NCI-H2081 treated with DMSO at 0.1 percent for 48 hours (cell line): Measurements from ENCODE around the gene COX6A1.

Experiments
- DNase-seq: peaks from one replicate; lab custom pipeline; 2025; lab: John Stamatoyannopoulos, UW

Gene COX6A1

DNA sequence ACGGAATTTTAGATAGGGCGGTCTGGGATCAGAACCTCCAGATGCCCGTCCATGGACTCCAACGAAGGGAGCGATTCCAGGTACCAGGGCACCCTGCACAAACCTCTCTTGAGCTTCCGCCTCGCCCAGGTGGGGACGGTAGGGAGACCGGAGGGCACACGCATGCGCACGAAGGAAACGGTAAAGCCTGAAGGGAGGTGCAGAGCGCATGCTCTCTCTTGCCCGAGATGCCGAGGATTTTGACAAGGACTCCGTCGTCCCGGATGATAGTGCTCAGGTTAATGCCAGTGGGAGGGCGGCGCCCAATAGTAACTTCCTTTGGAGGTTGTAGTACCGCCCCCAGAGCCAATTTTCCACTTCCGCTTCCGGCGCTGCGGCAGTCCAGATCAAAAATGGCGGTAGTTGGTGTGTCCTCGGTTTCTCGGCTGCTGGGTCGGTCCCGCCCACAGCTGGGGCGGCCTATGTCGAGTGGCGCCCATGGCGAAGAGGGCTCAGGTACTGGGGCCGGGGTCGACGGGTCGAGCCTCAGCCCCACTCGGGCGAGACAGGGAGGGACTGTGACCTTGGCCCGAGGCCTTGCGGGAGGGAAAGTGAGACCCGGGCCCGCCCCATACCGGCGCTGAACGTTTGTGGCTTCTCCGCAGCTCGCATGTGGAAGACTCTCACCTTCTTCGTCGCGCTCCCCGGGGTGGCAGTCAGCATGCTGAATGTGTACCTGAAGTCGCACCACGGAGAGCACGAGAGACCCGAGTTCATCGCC lies at the start of gene COX6A1:
Gene COX6A1, plus strand, starts transcription at position 379 of the 760 bp plus-strand sequence. Its CDS starts 14 bp downstream, at position 393.
- peak; percentile 98 for DNase-seq

DNA sequence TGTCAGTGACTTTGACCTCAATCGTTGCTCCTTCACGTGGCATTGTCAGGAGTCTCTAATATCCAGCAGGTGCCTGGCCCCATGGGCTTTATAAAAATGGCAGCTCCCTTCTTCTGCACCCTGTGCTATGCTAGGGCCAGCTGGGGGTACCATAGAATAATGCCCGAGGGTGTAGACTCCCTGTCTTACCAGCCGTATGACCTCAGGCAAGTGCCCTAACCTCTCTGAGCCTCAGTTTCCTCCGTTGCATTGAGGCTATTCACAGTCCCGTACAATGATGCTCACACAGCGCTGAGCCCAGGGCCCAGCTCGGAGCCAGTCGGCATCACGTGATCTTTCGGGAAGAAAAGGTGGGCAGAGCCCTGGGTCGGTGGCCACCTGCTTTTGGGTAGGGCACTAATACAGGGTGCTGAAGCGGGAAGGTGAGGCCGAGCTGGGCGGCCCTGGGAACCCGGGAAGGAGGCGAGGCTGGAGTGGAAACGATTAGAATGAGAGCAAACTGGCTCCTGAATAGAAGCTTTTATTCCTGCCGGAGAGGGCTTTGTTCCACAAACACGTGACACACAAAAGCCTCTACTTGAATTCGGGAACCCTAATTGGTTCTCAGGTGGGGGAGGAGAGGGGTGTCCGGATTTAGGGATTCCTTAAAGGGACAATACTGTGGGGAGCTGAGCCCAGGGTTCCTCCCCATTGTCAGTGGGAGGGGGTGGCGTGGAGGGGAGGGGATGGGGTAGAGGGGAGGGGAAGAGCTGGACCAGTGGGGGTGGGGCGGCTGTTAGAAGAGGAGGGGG lies 49.0 kb upstream of the COX6A1 start:
- no peak for DNase-seq

DNA sequence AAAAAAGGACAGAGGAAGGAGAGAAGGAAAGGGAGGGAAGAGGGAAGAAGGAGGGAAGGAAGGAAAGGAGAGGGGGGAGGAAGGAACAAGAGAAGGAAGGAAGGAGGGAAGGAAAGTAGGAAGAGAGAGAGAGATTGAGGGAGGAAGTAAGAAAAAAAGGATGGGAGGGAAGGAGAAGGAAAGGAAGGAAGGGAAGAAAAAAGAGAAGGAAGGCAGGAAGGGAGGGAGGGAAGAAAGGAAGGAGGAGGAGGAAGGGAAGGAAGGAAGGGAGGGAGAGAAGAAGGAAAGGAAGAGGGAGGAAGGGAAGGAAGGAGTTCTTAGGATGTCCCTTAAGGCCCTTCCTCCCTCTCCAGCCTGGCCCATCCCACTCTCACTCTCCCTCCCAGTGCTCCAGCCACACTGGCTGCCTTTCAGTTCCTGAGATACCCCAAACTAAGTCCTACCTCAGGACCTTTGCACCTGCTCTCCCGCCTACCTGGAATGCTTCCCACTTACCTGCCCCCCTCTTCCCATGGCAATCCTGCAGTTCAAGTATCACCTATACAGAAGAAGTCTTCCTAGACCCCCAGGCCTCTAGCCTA lies 47.3 kb upstream of the COX6A1 start:
- DNase-seq: no peak

DNA sequence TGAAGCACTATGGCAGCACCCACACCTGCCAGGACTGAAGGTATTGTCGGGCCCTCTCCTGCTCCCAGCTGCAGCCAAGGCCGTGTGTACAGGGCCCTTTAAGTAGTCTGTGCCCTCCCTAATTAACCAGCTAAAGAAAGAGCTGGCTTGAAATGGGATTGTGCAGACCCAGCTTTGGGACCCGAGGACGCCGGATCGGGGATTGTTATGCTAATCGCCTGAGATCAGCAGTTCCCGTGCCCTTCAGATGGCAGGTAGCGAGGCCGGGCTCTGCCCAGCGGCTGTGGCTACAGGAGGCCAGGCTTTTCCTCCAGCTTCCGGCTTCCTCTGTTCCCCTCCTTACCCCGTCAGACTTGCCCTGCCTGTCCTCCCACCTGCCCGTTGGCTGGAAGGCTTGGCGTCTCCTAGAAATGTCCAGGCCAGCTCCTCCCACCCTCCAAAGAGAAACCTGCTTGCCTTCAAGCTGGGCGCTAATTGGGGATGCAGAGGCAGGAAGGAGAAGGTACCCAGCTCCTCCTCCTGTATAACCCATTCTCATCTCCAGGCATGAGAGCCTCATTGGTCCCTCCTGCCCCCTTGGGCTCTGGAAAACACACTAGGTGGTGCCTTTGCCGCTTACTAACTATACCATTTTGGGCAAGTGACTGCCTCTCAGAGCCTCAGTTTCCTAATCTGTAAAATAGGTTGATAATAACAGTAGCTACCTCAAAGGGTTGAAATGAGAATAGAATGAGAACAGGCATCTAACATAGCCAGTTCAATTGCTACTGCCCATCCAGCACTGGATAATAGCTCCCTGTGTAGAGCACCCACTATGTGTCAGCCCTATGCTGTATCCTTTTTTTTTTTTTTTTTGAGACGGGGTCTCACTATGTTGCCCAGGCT lies 43.2 kb upstream of the COX6A1 start:
- no peak for DNase-seq

DNA sequence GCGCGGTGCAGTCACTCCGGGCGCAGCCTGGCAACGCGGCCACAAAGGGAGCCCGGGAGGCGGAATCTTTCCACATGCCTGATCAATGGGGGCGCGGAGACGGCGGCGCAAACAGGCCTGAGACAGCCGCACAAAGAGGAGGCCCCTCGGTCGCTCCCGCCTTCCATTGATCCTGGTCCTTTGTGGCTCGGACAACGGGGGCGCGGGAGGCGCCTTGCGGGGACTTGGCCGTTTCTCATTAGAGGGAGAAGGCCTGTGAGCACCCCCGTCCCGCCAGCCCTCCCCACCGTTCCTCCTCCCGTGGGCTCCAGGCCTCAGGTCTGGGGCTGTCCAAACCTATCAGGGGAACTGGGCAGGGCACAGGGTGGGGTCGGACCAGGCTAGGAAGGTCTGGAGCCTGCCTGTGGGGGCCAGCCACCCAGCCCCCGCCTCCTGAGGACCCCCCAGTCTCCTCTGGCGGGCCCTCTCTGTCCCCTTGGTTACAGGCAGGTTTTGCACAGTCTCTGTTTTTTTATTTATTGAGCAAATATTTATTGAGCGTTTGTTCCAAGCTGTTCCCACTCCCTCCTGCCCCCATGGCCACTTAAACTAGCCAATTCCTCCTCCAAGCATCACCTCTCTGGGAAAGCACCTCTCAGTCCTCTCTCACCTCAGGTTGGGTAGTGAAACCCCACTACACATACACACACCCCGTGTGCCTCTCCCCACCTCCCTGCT lies 39.9 kb upstream of the COX6A1 start:
- DNase-seq: no peak

GRCh38 chr12:120399531-120399930 lies 38.4 kb upstream of the COX6A1 start:
- no peak for DNase-seq

GRCh38 chr12:120402217-120402616 lies 35.7 kb upstream of the COX6A1 start:
- DNase-seq: no peak

GRCh38 chr12:120403869-120404268 lies 34.0 kb upstream of the COX6A1 start:
- no peak for DNase-seq

GRCh38 chr12:120404271-120404670 lies 33.6 kb upstream of the COX6A1 start:
- no peak for DNase-seq

DNA sequence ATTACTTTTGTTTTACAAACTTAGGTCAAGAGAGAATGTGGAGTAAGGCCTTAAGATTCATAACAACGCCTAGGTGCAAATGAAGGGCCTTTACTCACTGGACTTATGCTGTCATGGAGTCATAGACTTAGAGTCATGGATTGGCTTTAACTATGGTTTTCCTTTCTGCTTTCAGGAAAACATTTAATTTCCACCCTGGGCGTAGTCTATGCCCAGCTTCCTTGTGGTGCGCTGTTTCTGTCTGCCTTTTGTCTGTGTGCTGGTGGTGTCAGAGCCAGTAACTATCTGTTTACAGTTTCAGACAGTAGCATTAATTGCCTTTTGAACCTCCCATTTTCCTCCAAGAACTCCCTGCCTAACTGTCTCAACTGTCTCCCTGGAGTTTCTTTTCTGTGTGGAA lies 31.8 kb upstream of the COX6A1 start:
- DNase-seq: no peak

GRCh38 chr12:120406553-120406952 lies 31.4 kb upstream of the COX6A1 start:
- DNase-seq: no peak

DNA sequence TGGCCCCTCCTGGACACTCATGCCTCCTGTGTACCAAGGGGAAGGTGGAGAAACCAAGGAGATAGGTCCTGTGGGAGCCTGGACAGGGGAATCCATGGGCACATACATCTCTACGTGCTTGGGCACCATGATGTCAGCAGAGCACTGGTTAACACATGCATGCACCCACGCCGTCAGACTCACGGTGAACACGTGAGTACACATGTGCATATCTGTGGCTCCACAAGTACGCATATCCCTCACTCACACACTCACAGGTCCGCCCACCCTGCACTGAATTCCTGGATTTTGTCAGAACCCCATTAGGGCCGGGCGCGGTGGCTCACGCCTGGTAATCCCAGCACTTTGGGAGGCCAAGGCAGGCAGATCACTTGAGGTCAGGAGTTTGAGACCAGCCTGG lies 29.1 kb upstream of the COX6A1 start:
- DNase-seq: no peak

GRCh38 chr12:120412421-120412820 lies 25.5 kb upstream of the COX6A1 start:
- no peak for DNase-seq

DNA sequence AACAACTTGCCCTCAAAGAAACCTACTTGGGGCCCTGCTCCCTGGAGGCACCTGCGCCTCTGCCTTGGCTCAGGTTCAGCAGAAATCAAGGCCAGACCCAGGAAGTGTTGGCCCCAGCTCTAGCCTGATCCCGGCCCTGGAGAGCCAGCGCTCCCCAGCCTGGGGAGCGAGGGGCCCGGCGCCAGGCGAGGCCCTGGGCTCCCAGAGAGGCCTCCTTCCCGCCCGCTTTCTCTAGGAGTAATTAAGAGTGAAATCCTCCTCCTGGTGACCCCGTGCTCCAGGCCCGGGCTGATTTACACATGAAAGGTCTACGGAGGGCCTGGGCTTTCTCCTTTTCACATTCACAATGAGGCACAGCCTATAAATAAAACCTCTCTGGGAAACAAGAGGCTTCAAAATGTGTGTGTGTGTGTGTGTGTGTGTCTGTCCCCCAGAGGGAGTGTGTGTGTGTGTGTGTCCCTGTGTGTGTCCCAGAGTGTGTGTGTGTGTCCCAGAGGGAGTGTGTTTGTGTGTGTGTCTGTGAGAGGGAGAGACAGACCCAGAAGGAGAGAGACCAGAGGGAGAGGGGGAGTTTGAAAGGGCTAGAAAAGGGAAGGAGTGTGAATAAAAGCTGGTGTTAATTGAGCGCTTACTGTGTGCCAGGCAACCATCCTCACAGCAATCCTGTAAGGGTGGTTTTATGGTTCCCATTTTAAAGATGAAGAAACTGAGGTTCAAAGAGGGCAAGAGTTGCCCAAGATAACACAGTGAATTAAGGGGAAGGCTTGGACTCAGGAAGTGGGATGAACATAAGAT lies 23.8 kb upstream of the COX6A1 start:
- no peak for DNase-seq

DNA sequence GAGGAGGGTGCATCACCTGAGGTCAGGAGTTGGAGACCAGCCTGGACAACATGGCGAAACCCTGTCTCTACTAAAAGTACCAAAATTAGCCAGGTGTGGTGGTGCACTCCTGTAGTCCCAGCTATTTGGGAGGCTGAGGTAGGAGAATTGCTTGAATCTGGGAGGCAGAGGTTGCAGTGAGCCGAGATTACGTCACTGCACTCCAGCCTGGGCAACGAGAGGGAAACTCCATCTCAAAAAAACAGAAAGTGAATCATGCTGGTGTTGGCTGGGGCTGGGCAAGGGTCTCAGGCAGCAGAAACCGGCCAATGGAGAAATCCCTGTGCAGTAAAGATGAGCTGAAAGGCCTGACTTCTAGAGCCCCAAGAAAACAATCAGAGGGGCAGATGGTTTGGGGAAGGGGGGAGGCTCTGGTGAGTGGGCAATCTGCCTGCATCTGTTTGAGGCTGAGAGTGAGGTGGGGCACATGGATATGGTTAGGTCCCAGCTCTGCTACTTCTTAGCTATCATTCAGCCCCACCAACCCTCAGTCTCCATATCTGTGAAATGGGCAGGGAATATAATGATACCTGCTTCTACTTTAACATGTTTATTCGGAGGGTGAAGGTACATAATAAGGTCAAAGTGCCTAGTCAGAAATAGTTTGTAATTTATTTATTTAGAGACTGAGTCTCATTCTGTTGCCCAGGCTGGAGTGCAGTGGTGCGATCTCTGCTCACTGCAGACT lies 21.3 kb upstream of the COX6A1 start:
- DNase-seq: no peak

DNA sequence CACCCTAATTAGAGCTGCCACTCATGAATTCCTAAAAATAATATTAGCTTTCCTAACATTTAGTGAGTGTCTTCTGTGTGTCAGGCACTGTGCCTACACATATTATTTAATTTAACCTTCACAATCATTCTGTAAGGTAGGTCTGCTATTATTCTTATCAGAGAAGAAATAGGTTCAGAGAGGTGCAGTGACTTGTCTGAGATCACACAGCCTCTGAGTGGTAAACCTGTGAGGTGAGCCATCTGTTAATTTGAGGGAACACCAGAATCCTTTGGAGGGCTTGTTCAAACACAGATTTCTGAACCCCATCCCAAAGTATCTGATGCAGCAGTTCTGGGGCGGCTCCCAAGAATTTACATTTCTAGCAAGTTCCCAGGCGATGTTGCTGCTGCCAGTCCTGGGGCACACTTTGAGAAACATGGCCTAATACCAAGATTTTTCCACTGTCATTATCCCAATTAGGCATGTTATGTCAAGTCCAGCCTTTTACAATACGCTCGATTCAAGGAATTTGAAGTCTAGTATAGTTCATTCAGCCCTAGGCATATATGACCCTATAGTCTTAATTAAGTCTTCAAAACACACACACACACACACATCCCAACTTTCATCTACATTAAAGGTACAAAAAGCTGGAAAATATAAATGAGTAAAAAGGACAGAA lies 19.9 kb upstream of the COX6A1 start:
- DNase-seq: no peak

DNA sequence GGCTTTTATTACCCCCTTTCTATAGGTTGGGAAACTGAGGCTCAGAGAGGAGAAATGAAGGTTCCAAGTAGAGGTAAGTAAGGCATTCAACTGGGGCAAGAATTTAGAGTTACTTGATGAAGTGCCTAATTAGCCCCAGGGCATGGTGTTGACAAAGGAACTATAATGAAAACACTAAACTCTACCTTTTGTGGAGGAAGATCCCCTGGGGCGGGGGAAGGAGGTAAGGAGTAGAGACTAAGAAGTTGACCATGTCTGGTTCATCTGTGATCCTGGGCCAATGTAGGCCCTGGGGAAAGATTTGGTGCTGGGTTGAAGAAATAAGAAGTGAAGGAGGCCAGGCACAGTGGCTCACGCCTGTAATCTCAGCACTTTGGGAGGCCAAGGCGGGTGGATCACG lies 16.2 kb upstream of the COX6A1 start:
- no peak for DNase-seq

DNA sequence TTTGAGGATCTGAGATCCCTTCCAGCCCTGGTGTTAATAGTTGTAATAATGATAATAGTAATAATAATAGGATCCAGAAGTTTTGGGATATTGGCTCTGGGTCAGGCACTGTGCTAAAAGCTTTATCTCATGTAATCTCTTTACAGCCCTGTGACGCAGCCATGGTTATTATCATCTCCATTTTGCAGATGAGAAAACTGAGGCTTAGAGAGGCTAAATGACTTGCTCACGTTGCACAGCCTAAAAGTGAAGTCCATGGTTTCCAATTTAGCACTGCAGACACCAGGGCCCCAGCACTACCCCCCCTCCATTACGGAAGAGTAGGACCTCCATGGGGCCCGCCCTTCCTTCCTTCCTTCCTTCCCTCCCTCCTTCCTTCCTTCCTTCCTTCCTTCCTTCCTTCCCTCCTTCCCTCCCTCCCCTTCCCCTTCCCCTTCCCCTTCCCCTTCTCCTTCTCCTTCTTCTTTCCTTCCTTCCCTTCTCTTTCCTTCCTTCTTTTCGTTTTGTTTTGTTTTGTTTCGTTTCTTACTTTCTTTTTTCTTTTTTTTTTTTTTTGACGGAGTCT lies 14.9 kb upstream of the COX6A1 start:
- no peak for DNase-seq

DNA sequence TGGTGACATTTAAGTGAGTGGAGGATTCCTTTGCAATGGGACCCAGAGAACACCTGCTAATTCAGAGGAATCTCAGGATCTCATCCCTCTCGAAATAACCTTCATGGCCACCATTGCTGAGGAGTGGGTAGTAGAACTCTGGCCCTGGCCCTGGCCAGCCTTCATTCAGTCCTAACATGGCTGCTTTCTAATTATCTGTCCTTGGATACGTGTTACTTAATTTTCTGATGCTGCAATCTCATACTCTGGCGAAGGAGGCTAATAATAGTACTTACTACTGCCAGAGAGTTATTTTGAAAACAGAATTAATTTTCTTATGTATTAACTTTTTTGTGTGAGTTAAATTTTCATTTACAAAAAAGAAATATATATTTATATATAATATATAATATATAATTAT lies 12.1 kb upstream of the COX6A1 start:
- no peak for DNase-seq
